HG03139 (cell line): ENCODE data around the gene GLT6D1.
"Not testable (repeated sequence)": the region's sequence is repeated elsewhere in the genome, so short reads cannot be mapped to it uniquely, and the experiment has no call there.

Source experiments
- ATAC-seq: cut with Tn5 transposase; IDR thresholded peaks from one replicate; pipeline ENCODE4 v1.9.1; 2021; ENCODE audit not compliant: unreplicated experiment

The GLT6D1 gene, protein sequence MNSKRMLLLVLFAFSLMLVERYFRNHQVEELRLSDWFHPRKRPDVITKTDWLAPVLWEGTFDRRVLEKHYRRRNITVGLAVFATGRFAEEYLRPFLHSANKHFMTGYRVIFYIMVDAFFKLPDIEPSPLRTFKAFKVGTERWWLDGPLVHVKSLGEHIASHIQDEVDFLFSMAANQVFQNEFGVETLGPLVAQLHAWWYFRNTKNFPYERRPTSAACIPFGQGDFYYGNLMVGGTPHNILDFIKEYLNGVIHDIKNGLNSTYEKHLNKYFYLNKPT

DNA sequence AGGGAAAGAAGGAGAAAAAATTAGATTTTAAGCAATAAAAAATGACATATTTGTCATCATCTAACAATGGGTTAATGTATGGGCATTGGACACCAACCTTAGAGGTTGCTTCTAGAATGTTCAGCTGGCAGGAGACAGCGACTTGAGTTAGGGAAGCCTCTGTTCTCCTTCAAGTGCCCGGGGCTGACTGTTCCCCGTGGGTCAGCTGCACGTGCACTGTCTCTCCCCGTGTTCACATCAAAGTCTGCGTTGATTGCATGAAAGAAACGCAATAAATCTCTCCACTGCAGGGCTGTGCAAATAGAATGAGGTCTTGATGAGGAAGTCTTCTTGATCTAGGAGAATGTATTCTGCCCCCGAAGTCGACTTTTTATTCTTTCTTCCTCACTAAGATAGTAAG is at the start of gene GLT6D1:
TSS of gene GLT6D1 (minus strand) at position 345 of the 400 bp plus-strand sequence. CDS start 353 bp downstream, outside the sequence.
- no peak for ATAC-seq

DNA sequence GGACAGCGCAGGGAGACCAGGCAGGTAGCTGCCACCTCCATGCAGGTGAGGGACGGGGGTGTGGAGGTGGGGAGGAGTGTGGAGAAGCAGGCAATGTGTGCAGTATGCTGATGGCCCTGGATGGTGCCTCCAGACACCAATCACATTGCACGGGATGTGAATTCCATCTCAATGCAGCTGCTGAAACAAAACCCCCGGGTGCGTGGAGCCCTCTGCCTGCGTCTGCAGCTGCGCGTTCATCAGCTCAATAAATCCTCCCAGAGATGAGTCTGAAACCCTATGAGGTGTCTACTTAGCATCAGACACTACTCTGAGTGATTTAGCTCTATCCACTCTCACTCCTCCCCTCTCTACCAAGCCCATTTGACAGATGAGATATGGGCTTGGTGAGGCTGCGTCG is 49.7 kb upstream of the GLT6D1 start:
- ATAC-seq: no peak

DNA sequence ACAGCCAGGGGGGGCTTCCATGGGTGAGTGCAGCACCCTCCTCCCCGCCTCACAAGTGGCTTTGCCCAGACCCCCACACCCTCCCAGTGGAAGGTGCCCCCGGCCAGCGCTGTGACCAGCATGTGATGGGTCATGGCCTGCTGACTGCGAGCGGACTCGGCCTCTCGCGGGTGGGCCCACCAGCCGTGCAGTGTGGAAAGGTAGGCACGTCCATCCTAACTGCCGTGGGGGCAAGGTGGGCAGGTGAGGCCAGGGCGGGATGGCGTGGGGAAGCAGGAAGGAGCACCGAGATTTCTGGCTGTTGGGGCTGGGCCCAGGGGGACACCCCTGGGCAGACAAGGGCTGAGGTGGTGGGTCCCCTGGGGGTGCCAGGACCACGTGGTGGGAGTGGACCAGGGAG is 47.9 kb upstream of the GLT6D1 start:
- no peak for ATAC-seq

DNA sequence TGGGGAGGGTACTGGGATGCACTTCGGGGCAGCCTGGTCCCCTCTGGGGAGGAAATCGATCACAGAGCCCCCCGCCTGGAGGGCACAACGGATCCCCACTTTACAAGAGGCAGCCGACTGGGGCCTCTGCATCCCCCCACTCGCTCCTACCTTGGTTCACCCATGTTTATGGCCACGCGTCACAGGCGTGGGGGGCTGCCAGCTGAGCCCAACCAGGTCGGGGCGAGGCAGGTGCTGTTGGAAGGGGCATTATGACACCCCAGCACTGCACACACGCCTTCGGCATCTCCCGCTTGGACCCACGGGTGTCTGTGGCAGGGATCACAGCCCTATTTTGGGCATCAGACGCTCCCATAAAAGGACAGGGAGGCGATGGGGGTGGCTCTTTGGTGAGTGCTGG is 45.4 kb upstream of the GLT6D1 start:
- ATAC-seq: no peak

DNA sequence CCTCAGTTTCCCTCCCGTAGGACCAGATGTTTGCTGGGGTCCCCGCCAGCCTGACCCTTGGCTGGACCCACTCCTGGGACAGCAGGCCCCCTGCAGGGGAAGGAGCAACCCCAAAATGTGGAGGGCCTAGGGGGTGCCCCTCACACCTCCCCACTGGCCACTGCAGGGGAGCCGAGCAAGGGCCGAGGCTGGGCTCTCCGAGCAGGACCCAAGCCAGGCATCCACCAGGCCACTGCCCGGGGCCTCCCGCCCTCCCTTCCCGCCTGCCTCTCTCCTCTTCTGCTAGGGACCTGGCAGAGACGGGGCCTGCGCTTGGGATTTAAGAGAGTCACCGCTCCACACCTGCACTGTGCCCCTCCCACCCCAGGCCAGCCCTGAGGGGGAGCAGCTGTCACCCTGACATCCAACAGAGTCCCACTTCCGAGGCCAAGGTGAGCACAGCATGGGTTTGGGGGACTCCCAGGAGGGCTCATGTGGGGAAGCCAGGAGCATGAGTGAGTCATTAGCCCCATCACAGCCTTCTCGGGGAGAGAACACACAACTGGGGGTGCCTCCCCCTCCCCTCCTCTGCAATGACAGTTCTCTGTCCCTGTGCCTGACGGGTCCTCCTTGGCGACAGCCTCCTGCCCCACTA is 44.2 kb upstream of the GLT6D1 start:
- ATAC-seq: no peak

DNA sequence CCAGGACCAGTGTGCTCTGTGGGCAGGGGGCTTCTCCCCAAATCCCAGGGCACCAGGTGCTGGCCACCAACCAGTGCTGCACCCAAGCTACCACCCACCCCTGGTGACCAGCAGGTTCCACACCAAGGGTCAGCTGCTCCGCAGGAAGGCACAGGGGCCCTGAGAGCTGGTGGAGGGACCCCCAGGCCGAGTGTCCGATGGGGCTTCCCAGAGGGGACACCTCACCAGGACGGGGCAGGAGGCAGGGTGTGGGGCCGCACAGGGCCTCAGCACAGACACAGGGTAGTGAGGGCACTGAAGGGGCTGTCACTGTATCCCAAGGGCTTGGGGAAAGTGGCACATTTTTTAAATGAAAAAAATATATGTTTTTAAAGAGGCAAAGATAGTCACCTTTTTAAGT is 41.8 kb upstream of the GLT6D1 start:
- ATAC-seq: no peak

DNA sequence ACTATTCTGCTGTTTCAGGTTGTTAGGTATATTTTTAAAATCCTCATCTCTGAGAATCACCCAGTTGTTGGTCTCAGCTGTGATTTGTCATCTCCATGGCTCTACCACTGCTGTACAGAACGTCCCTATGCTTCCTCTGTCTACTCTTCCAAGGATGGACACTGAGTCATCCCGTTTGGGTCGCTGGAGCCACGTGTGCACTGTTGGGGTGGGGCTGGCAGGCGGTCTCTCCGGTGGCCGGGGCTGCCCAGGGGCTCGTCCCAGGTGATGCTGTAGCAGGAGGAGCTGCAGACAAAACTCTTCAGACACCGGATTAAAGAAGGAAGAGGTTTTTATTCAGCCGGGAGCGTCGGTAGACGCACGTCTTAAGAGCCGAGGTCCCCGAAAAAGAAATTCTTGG is 40.7 kb upstream of the GLT6D1 start:
- no peak for ATAC-seq

DNA sequence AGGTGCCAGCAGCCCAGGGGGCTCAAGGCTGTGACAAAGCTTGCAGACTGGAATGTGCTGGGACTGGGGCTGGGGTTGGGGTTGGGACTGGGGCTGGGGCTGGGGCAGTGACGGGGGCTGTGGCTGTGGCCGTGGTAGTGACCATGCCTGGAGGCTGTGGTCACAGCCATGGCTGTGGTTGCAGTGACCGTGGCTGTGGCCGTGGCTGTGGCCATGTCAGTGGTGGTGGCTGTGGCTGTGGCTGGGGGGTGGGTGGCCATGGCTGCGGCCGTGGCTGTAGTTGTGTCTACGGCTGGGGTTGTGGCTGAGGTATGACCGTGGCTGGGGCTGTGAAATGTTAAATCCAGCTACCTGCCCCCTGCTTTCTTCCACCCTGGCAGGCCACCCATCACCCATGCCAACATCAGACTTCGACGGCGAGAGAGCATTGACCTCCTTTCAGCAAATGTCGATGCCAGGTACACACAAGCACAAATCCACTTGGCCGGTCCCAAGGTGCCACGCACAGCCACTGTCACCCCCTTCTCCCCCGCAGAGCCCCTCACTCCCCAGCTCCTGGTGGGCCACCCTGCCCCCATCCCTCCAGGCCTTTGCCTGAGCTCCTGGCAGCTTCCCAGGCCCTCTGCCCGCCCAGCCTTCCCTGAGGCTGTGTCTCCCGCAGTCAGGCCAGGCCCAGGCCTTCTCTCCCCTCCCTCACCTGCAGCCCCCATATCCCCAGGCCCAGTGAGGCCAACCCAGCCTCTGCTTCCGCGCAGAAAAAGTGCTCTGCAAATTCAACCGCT is 39.1 kb upstream of the GLT6D1 start:
- ATAC-seq: no peak

DNA sequence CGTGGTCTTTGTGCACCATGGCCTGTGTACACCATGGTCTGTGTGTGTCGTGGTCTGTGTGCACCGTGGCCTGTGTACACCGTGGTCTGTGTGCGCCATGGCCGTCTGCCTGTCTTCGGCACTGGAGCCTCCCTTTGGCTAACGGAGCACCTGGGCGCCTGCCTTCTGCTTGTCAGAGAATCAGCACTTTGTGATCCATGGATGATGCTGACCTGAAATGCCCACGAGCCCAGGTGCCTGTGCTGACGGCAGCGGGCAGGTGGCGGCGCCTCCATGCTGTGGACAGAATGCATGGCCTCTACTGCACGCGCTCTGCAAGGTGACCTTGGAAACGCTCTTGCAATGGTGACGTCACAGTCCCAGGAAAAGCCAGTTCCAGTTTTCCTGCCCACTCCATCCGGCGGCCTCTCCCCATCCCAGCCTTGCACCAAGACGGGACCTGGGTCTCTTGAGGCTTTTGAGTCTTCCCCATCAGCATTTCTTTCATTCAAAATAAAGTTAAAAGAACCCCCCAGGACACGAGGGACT is 38.4 kb upstream of the GLT6D1 start:
- no peak for ATAC-seq

DNA sequence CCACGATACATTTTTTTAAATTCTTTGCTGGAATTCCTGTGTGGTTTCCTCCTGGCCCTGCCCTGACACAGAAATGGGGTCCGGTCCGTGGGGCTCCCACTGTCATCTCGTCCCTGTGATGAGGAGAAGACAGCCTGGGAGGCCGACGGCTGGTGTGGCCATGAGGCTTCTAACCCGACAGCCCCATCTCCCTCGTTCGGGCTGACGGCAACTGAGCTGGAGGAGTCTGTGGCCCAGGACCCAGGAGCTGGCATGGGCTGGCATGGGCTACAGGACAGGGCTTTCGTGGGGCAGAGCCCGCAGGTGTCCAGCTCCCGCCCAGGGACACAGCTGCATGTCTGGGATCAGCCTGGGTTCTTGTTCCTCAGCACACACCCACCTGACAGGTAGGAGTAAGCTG is 37.6 kb upstream of the GLT6D1 start:
- ATAC-seq: no peak

DNA sequence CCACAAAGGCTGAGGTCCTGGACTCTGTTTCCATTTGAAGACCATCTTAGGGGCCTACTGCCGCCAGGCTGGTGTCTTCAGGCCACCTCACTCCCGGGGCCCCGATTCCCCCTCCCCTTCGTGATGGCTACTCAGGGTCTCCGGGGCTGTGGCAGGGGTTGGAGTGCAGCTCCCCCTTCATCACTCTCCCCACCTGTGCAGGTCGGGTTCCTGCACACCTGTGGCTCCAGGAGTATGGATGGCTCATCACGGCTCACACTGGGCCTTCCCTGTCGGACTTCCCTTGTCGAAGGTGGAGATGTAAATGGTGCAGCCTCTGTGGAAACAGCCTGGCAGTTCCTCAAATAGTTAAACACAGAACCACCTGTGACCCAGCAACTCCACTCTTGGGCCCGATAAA is 35.6 kb upstream of the GLT6D1 start:
- no peak for ATAC-seq

DNA sequence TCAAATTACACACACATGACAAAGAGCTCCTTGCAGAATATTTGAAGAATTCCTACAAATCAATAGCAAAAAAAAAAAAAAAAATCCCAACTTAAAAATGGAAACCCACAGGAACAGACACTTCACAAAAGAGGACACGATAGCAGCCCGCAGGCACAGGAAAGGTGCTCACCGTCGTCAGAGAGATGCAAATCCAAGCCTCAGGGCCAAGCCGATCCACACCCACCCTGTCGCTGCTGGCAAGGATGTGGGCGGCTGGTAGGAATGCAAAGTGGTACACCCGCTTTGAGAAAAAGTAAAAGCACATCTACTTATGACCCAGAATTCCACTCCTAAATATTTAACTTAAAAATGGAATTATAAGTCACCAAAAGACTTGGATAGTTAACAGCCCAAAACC is 34.6 kb upstream of the GLT6D1 start:
- ATAC-seq: no peak

DNA sequence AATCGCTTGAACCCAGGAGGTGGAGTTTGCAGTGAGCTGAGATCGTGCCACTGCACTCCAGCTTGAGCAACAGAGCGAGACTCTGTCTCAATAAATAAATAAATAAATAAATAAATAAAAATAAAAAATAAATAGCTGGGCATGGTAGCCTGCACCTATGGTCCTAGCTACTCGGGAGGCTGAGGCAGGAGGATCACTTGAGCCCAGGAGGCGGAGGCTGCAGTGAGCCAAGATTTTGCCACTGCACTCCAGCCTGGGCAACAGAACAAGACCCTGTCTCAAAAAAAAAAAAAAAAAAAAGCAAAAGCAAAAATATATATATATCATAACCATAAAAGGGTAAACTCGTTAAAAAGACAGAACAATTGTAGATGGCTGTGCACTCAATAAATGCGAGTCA is 33.4 kb upstream of the GLT6D1 start:
- ATAC-seq: not testable (repeated sequence)

DNA sequence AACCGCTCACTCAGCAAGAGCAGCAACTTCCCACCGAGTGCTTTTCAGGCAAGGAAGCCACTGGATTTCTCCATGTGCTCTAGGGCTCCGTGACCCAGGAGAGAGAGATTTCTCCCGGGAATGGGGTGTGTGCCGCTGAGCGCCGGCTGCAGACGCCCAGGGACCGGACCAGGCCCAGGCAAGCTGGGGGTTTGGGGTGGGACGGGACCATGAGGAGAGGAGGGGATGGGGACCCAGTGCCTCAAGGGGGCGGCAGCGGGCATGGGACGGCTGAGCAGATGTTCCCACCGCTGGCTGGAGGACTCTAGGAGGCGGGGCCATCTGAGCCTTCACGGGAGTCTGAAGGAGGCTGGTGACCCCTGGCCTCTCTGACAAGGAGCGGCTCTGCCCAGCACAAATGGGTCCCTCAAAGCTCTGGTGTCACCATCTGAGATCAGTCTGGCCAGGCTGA is 32.3 kb upstream of the GLT6D1 start:
- no peak for ATAC-seq

DNA sequence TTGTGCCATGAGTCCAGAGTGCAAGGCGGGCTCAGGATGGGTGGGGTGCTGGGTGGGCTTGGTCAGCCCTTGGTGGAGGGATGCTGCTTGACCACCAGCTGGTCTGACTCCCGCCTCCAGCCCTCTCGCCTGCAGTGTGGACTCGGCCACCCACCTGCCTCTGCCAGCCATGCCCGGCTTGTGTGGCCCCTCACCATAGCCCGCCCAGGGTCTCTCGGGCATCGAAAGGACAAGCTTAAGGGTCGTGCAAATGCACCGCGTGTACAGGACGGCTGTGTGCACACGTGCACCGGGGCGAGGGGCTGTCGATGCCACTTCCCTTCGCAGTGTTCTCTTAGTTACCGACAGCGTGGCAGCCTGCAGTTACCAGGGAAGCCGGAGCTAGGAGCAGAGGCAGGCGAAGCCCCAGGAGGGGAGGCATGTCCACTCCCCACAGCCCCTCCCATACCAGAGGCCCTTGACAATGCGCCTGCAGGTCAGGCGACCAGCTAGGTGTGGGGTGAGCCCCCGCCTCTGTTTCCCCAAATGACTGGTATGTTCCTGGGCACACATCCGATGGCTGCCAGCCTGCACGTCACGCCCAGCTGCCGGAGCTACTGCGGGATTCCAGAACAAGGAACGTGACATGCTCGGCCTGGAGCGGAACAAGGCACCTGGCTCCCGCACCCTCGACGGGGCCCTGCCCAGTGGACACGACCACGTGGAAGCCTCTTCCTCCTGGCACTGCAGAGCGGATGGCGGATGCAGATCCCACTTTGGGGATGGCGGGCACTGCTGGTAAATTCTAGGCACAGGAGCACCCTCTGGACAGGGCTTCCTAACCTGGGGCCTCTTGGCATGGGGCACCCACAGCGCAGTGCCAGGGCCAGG is 31.6 kb upstream of the GLT6D1 start:
- ATAC-seq: no peak

DNA sequence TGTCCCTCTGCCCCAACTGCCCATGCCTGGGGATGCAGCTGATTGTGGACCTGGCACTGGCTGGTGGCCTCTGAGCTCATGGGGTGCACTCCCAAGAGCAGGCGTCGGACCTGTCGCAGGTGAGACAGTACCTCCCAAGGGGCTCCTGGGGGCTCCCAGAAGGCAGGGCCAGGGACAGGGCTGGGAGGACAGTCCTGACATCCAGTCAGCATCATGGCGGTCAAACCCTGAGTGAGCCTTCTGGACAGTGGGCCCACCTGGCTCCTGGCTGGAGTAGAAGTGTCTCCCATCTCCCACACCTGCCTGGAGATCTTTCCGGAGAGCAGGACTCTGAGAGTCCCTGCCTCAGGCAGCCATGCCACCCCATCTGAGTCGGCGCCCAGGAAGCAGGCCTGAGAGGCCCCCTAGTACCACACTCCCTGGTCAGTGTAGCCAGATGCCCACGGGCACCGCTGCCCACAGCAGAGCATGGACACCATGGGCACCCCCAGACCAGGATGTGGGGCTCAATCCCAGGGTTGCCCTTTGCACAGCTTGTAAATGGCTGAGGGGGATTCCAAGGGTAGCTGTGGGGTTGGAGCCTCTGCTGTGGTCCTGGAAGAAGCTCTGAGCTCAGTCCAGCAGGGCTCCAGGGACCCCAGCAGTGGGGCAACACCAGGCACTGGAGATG is 30.4 kb upstream of the GLT6D1 start:
- no peak for ATAC-seq

DNA sequence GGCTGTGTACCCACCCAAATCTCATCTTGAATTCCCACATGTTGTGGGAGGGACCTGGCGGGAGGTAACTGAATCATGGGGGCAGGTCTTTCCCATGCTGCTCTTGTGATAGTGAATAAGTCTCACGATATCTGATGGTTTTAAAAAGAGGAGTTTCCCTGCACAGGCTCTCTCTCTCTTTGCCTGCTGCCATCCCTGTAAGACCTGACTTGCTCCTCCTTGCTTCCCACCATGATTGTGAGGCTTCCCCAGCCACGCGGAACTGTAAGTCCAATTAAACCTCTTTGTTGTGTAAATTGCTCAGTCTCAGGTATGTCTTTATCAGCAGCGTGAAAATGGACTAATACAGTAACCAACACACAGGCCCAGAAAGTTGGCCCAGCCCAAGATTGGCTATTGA is 29.7 kb upstream of the GLT6D1 start:
- not testable (repeated sequence) for ATAC-seq

DNA sequence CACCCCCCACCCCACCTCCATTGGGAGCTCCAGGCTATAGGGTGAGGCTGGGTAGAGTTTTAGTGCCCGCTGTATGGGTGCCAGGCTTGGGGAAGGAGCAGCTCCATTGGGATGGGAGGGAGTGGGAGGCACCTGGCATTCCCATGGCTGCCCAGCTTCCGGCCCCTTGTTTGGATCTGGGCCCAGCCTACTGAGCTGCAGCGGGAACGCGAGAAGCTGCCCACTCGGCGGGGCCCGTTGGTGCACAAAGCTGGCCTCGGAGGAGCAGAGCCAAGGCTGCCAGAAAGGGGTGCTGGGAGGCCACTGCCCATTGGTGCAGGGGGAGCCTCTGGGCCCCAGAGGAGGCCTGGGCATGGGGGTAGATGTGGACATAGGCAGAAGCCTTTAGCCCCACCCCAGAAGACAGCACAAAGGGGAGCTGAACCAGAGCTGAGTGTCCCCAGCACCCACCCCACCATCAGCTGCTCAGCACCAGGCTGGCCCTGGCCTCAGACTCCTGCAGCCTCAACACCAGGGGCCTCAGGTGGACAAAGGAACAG is 28.2 kb upstream of the GLT6D1 start:
- ATAC-seq: no peak

DNA sequence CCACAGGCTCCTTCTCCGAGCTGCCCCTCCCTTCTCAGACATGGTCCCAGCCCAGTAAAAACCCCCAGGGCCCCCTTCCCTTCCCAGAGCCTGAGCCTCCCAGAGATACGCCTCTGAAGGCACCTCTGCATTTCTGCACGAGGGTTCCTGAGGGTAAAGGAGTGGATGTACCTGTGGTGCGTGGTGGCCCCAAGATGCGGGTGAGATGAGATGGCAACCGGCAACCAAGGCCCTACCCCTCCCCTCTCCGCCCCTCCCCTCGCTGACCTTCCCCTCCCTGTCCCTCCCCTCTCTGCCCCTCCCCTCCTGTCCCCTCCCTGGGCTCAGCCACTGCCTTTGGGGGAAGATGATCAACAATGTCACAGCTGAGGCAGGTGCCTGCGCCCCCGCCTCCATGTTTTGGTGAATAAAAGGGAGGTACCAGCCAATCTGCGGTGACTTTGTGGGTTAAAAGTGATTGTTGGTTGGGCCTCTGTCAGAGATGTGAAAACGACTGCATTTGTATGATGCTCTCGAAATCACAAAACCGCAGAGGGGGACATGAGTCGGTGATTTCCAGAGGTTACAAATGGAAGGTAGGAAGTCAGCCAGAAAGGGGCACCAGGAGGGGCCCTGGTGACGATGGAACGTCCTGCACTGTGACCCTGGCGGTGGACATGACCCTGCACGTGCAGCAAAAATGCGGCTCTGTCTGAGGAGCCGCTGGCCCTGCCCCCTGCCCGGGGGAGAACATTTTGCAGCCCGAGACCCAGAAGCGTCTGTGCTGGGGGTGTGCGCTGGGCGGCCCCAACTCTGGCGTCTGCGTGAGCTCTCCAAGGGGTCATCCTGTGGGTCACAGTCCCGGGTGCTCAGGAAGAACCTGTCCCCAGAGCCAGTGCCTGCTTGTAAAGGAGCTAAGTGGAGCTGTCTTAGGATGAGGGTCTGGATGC is 27.5 kb upstream of the GLT6D1 start:
- no peak for ATAC-seq
